ENCODE data around the gene MOB1A. TPM values are rescaled to one million over a fixed set of nuclear protein-coding genes. Genes with fewer than 3 reads are reported as not detected.

Gene MOB1A
- total RNA-seq, 1 experiment from 2014 or later, result 88.2 TPM

DNA sequence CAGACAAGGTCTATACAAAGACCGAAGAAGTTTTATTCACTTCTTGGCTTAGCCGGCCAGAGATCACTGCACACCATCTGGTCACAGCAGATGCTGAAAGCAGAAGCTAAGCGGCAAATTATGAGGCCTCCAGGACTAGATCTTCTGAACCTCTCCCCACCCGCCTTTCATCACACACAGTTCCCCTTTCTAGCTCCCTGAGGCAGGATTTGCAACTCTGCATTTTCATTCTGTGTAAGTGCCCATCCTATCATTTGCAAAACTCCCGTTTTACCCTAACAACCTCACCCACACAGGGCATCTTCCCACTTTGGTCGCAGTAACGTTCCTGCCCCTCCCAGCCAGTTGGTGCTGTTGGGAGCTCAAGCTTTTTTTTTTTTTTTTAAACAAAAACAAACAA, 3.1 kb upstream of the MOB1A start:
- CTCF ChIA-PET, result interaction anchor here (0.6 to 1.7 kb wide), 4 partner anchors 30 to 210 kb away, joined by 3 to 4 read pairs (median 3); partner anchors contain the start of gene BOLA3
- Mint-ChIP-seq H3K4me1 (peaks cover 10% of the 10 kb centered on the region), H3K4me3 (no peak overlapping the region), H3K9me3 (no peaks in the 10 kb centered on the region), H3K27ac (no peak overlapping the region), H3K36me3 (peaks cover 2% of the 10 kb centered on the region; the same call in 1 of the 2 replicates), H3K27me3 (ENCODE audit: low read depth) (no peaks in the 10 kb centered on the region)
- DNase-seq (ENCODE audit: low spot score) (no peak), ATAC-seq (no peak)
- POLR2A ChIA-PET, result interaction anchor here (0.7 to 1.2 kb wide), 2 partner anchors 16 to 53 kb away, joined by 3 to 5 read pairs; partner anchors contain the start of gene MTHFD2
- TF ChIP-seq HMGXB4 (CRISPR knock-in tag; IDR thresholded peaks at IDR 0.05) (no peak), ETV6 (CRISPR knock-in tag; IDR thresholded peaks at IDR 0.05) (no peak), ZNF138 (CRISPR knock-in tag; conservative IDR thresholded peaks at IDR 0.05) (no peak), ZBTB21 (CRISPR knock-in tag; IDR thresholded peaks at IDR 0.05; ENCODE audit: borderline replicate concordance) (no peak), TEAD1 (CRISPR knock-in tag; IDR thresholded peaks at IDR 0.05) (no peak), ZNF423 (CRISPR knock-in tag; IDR thresholded peaks at IDR 0.05) (no peak), IRF2 (CRISPR knock-in tag; IDR thresholded peaks at IDR 0.05; ENCODE audit: borderline replicate concordance, low read depth) (no peak), GRHL2 (CRISPR knock-in tag; IDR thresholded peaks at IDR 0.05; ENCODE audit: insufficient replicate concordance, severe bottlenecking) (no peak), SOX15 (CRISPR knock-in tag; IDR thresholded peaks at IDR 0.05) (no peak), NR2C2 (CRISPR knock-in tag; IDR thresholded peaks at IDR 0.05) (no peak), USF2 (CRISPR knock-in tag; IDR thresholded peaks at IDR 0.05) (no peak), ZNF317 (CRISPR knock-in tag; IDR thresholded peaks at IDR 0.05; ENCODE audit: borderline replicate concordance, low read depth) (no peak)
- TF ChIP-seq, protein P1, sequence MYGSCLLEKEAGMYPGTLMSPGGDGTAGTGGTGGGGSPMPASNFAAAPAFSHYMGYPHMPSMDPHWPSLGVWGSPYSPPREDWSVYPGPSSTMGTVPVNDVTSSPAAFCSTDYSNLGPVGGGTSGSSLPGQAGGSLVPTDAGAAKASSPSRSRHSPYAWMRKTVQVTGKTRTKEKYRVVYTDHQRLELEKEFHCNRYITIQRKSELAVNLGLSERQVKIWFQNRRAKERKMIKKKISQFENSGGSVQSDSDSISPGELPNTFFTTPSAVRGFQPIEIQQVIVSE (CRISPR knock-in tag; IDR thresholded peaks at IDR 0.05; ENCODE audit: borderline replicate concordance), result no peak
- TF ChIP-seq, protein P2, sequence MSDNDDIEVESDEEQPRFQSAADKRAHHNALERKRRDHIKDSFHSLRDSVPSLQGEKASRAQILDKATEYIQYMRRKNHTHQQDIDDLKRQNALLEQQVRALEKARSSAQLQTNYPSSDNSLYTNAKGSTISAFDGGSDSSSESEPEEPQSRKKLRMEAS (CRISPR knock-in tag; IDR thresholded peaks at IDR 0.05), result no peak

- Mint-ChIP-seq H3K27ac (peak overlapping the region; percentile 64), H3K4me3 (peak overlapping the region; percentile 86), H3K4me1 (peaks cover 14% of the 10 kb centered on the region), H3K9me3 (peaks cover 15% of the 10 kb centered on the region), H3K36me3 (peaks cover 22% of the 10 kb centered on the region), H3K27me3 (ENCODE audit: low read depth) (no peaks in the 10 kb centered on the region)
- ChIA-PET CTCF (interaction anchor here (0.6 to 1.8 kb wide), 15 partner anchors 9 to 351 kb away, joined by 3 to 20 read pairs (median 6); partner anchors contain the start of genes BOLA3, MTHFD2 and STAMBP), POLR2A (interaction anchor here (0.6 to 2.8 kb wide), 10 partner anchors 9 to 177 kb away, joined by 3 to 41 read pairs (median 8); partner anchors contain the start of gene MTHFD2)
- DNase-seq (ENCODE audit: low spot score) (no peak), ATAC-seq (peak; percentile 6)
- TF ChIP-seq GTF2I (CRISPR knock-in tag; conservative IDR thresholded peaks at IDR 0.05), result peak; percentile 56; the same call in 1 of the 2 replicates
- TF ChIP-seq SOX15 (CRISPR knock-in tag; IDR thresholded peaks at IDR 0.05), result no peak
- peak; percentile 59; the same call in 1 of the 2 replicates for TF ChIP-seq ZNF121 (CRISPR knock-in tag; IDR thresholded peaks at IDR 0.05)
Observed at GRCh38 chr2:74179063-74179865, 585 bp upstream of the MOB1A start.

- Mint-ChIP-seq H3K27me3 (ENCODE audit: low read depth) (no peaks in the 10 kb centered on the region), H3K9me3 (peaks cover 15% of the 10 kb centered on the region), H3K4me3 (peak overlapping the region; percentile 86), H3K4me1 (peaks cover 14% of the 10 kb centered on the region), H3K27ac (peak overlapping the region; percentile 94), H3K36me3 (peaks cover 25% of the 10 kb centered on the region)
- DNase-seq (ENCODE audit: low spot score) (no peak), ATAC-seq (no peak)
- no peak for TF ChIP-seq NFATC4 (CRISPR knock-in tag; IDR thresholded peaks at IDR 0.05)
- TF ChIP-seq E2F4 (CRISPR knock-in tag; IDR thresholded peaks at IDR 0.05; ENCODE audit: borderline replicate concordance, low read depth), result no peak
- no peak for TF ChIP-seq CREM (CRISPR knock-in tag; IDR thresholded peaks at IDR 0.05)
- TF ChIP-seq, protein P3, sequence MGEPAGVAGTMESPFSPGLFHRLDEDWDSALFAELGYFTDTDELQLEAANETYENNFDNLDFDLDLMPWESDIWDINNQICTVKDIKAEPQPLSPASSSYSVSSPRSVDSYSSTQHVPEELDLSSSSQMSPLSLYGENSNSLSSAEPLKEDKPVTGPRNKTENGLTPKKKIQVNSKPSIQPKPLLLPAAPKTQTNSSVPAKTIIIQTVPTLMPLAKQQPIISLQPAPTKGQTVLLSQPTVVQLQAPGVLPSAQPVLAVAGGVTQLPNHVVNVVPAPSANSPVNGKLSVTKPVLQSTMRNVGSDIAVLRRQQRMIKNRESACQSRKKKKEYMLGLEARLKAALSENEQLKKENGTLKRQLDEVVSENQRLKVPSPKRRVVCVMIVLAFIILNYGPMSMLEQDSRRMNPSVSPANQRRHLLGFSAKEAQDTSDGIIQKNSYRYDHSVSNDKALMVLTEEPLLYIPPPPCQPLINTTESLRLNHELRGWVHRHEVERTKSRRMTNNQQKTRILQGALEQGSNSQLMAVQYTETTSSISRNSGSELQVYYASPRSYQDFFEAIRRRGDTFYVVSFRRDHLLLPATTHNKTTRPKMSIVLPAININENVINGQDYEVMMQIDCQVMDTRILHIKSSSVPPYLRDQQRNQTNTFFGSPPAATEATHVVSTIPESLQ (CRISPR knock-in tag; IDR thresholded peaks at IDR 0.05), result no peak
- TF ChIP-seq ZNF219 (CRISPR knock-in tag; IDR thresholded peaks at IDR 0.05; ENCODE audit: borderline replicate concordance), result no peak
- no peak for TF ChIP-seq ZMAT4 (CRISPR knock-in tag; IDR thresholded peaks at IDR 0.05)
- TF ChIP-seq TEAD1 (CRISPR knock-in tag; IDR thresholded peaks at IDR 0.05), result no peak
- ChIA-PET CTCF (interaction anchor here (1.0 to 1.8 kb wide), 11 partner anchors 11 to 351 kb away, joined by 3 to 15 read pairs (median 5); partner anchors contain the start of genes DQX1 and MTHFD2), POLR2A (interaction anchor here (0.9 to 2.8 kb wide), 9 partner anchors 10 to 176 kb away, joined by 3 to 41 read pairs (median 8); partner anchors contain the start of gene MTHFD2)
Observed at GRCh38 chr2:74177696-74178095, 983 bp downstream of the MOB1A start.
